Measurements from ENCODE around the gene FBH1. TPM values are rescaled to one million over a fixed set of nuclear protein-coding genes. Genes with fewer than 3 reads are reported as not detected.
A peak's percentile ranks its signal among the peaks of the same experiment; 100 is the strongest.
"Not testable (repeated sequence)": the region's sequence is repeated elsewhere in the genome, so short reads cannot be mapped to it uniquely, and the experiment has no call there.

Gene FBH1
- polyA plus RNA-seq, 1 donor: 70.5 TPM

GRCh38 chr10:5945561-5946418, 55.7 kb downstream of the FBH1 start:
- DNase-seq: peak in 1 of 2 donors; percentile 53
- H3K36me3 ChIP-seq (ENCODE audit: control insufficient read depth, insufficient read depth, low read length): no peaks in the 10 kb centered on the region
- H3K4me3 ChIP-seq (ENCODE audit: low read length): no peak overlapping the region
- H3K27ac ChIP-seq (ENCODE audit: low read length): peak overlapping the region; percentile 80
- WGBS (ENCODE audit: insufficient coverage, low lambda C conversion rate): 100% methylated on average over 1 of the region's 21 CpGs
- H3K27me3 ChIP-seq (ENCODE audit: control insufficient read depth, insufficient read depth, low read length): peaks cover 2% of the 10 kb centered on the region
- H3K9me3 ChIP-seq (ENCODE audit: control insufficient read depth, low read depth, low read length): peaks cover 2% of the 10 kb centered on the region
- H3K4me1 ChIP-seq (ENCODE audit: control insufficient read depth, insufficient read depth, low read length): peaks cover 5% of the 10 kb centered on the region

- no CpG with 5 or more reads among the region's 10 CpGs for WGBS (ENCODE audit: insufficient coverage, low lambda C conversion rate)
- not testable (repeated sequence) for H3K4me3 ChIP-seq (ENCODE audit: low read length); DNase-seq; H3K27me3 ChIP-seq (ENCODE audit: control insufficient read depth, insufficient read depth, low read length); H3K9me3 ChIP-seq (ENCODE audit: control insufficient read depth, low read depth, low read length); H3K4me1 ChIP-seq (ENCODE audit: control insufficient read depth, insufficient read depth, low read length); H3K36me3 ChIP-seq (ENCODE audit: control insufficient read depth, insufficient read depth, low read length)
- peak overlapping the region; percentile 80 for H3K27ac ChIP-seq (ENCODE audit: low read length)
These were observed 56.4 kb downstream of the FBH1 start for GRCh38 chr10:5946419-5946775.

GRCh38 chr10:5946786-5947185, 56.7 kb downstream of the FBH1 start:
- Histone ChIP-seq H3K36me3 (ENCODE audit: control insufficient read depth, insufficient read depth, low read length) (no peaks in the 10 kb centered on the region), H3K4me3 (ENCODE audit: low read length) (no peak overlapping the region), H3K9me3 (ENCODE audit: control insufficient read depth, low read depth, low read length) (peaks cover 2% of the 10 kb centered on the region), H3K27ac (ENCODE audit: low read length) (no peak overlapping the region), H3K27me3 (ENCODE audit: control insufficient read depth, insufficient read depth, low read length) (peaks cover 2% of the 10 kb centered on the region), H3K4me1 (ENCODE audit: control insufficient read depth, insufficient read depth, low read length) (peaks cover 5% of the 10 kb centered on the region)
- no peak for DNase-seq
- no CpG with 5 or more reads among the region's 8 CpGs for WGBS (ENCODE audit: insufficient coverage, low lambda C conversion rate)

GRCh38 chr10:5947471-5948207, 57.6 kb downstream of the FBH1 start:
- peaks cover 5% of the 10 kb centered on the region for H3K4me1 ChIP-seq (ENCODE audit: control insufficient read depth, insufficient read depth, low read length)

GRCh38 chr10:5948208-5948585, 58.2 kb downstream of the FBH1 start:
- peaks cover 5% of the 10 kb centered on the region for H3K4me1 ChIP-seq (ENCODE audit: control insufficient read depth, insufficient read depth, low read length)
- no peak overlapping the region for H3K4me3 ChIP-seq (ENCODE audit: low read length)
- peaks cover 2% of the 10 kb centered on the region for H3K9me3 ChIP-seq (ENCODE audit: control insufficient read depth, low read depth, low read length)
- no peak for DNase-seq
- no peaks in the 10 kb centered on the region for H3K36me3 ChIP-seq (ENCODE audit: control insufficient read depth, insufficient read depth, low read length)
- no peak overlapping the region for H3K27ac ChIP-seq (ENCODE audit: low read length)
- WGBS (ENCODE audit: insufficient coverage, low lambda C conversion rate): no CpG with 5 or more reads among the region's 6 CpGs
- H3K27me3 ChIP-seq (ENCODE audit: control insufficient read depth, insufficient read depth, low read length): peaks cover 2% of the 10 kb centered on the region

More at GRCh38 chr10:5947471-5948207, 57.6 kb downstream of the FBH1 start:
- Histone ChIP-seq H3K27ac (ENCODE audit: low read length) (no peak overlapping the region), H3K4me3 (ENCODE audit: low read length) (no peak overlapping the region), H3K9me3 (ENCODE audit: control insufficient read depth, low read depth, low read length) (peaks cover 2% of the 10 kb centered on the region), H3K36me3 (ENCODE audit: control insufficient read depth, insufficient read depth, low read length) (no peaks in the 10 kb centered on the region), H3K27me3 (ENCODE audit: control insufficient read depth, insufficient read depth, low read length) (peaks cover 2% of the 10 kb centered on the region)
- WGBS (ENCODE audit: insufficient coverage, low lambda C conversion rate): 70% methylated on average over 3 of the region's 17 CpGs
- no peak for DNase-seq

GRCh38 chr10:5949009-5949759, 59.1 kb downstream of the FBH1 start:
- peak in 1 of 2 donors; percentile 62 for DNase-seq
- Histone ChIP-seq H3K36me3 (ENCODE audit: control insufficient read depth, insufficient read depth, low read length) (no peaks in the 10 kb centered on the region), H3K4me3 (ENCODE audit: low read length) (no peak overlapping the region), H3K4me1 (ENCODE audit: control insufficient read depth, insufficient read depth, low read length) (no peaks in the 10 kb centered on the region), H3K27ac (ENCODE audit: low read length) (no peak overlapping the region), H3K27me3 (ENCODE audit: control insufficient read depth, insufficient read depth, low read length) (peaks cover 2% of the 10 kb centered on the region), H3K9me3 (ENCODE audit: control insufficient read depth, low read depth, low read length) (peaks cover 2% of the 10 kb centered on the region)
- WGBS (ENCODE audit: insufficient coverage, low lambda C conversion rate): no CpG with 5 or more reads among the region's 14 CpGs

GRCh38 chr10:5951167-5951711, 61.2 kb downstream of the FBH1 start:
- H3K27ac ChIP-seq (ENCODE audit: low read length): no peak overlapping the region
- no peak for DNase-seq
- WGBS (ENCODE audit: insufficient coverage, low lambda C conversion rate): no CpG with 5 or more reads among the region's 7 CpGs
- H3K27me3 ChIP-seq (ENCODE audit: control insufficient read depth, insufficient read depth, low read length): peaks cover 2% of the 10 kb centered on the region
- peaks cover 2% of the 10 kb centered on the region for H3K36me3 ChIP-seq (ENCODE audit: control insufficient read depth, insufficient read depth, low read length)
- no peak overlapping the region for H3K4me3 ChIP-seq (ENCODE audit: low read length)
- H3K9me3 ChIP-seq (ENCODE audit: control insufficient read depth, low read depth, low read length): peaks cover 2% of the 10 kb centered on the region
- no peaks in the 10 kb centered on the region for H3K4me1 ChIP-seq (ENCODE audit: control insufficient read depth, insufficient read depth, low read length)

GRCh38 chr10:5951721-5952407, 61.8 kb downstream of the FBH1 start:
- no peak overlapping the region for H3K4me3 ChIP-seq (ENCODE audit: low read length)
- no peak for DNase-seq
- peaks cover 2% of the 10 kb centered on the region for H3K36me3 ChIP-seq (ENCODE audit: control insufficient read depth, insufficient read depth, low read length)
- H3K4me1 ChIP-seq (ENCODE audit: control insufficient read depth, insufficient read depth, low read length): no peaks in the 10 kb centered on the region
- H3K9me3 ChIP-seq (ENCODE audit: control insufficient read depth, low read depth, low read length): peaks cover 2% of the 10 kb centered on the region
- 86% methylated on average over 1 of the region's 6 CpGs for WGBS (ENCODE audit: insufficient coverage, low lambda C conversion rate)
- peaks cover 2% of the 10 kb centered on the region for H3K27me3 ChIP-seq (ENCODE audit: control insufficient read depth, insufficient read depth, low read length)
- no peak overlapping the region for H3K27ac ChIP-seq (ENCODE audit: low read length)

GRCh38 chr10:5952731-5953385, 62.8 kb downstream of the FBH1 start:
- no peak for DNase-seq
- Histone ChIP-seq H3K27me3 (ENCODE audit: control insufficient read depth, insufficient read depth, low read length) (peaks cover 2% of the 10 kb centered on the region), H3K27ac (ENCODE audit: low read length) (no peak overlapping the region), H3K4me1 (ENCODE audit: control insufficient read depth, insufficient read depth, low read length) (no peaks in the 10 kb centered on the region), H3K9me3 (ENCODE audit: control insufficient read depth, low read depth, low read length) (peaks cover 2% of the 10 kb centered on the region), H3K4me3 (ENCODE audit: low read length) (no peak overlapping the region), H3K36me3 (ENCODE audit: control insufficient read depth, insufficient read depth, low read length) (peaks cover 2% of the 10 kb centered on the region)
- no CpG with 5 or more reads among the region's 20 CpGs for WGBS (ENCODE audit: insufficient coverage, low lambda C conversion rate)
